GM12873 (cell line): ENCODE results near the gene KDELR1.
A peak's percentile ranks its signal among the peaks of the same experiment; 100 is the strongest.

ENCODE experiments used
- CTCF ChIP-seq: IDR thresholded peaks from 2 replicates; pipeline ENCODE4 v1.5.1; 2012; ENCODE audit warnings: low read depth, mild to moderate bottlenecking, moderate library complexity, low read length, control low read depth; ENCODE audit not compliant: insufficient read depth; ENCODE audit errors: missing control alignments

KDELR1 gene

GRCh38 chr19:48390188-48391099 is 907 bp downstream of the KDELR1 start:
- peak; percentile 56 for TF ChIP-seq CTCF

DNA sequence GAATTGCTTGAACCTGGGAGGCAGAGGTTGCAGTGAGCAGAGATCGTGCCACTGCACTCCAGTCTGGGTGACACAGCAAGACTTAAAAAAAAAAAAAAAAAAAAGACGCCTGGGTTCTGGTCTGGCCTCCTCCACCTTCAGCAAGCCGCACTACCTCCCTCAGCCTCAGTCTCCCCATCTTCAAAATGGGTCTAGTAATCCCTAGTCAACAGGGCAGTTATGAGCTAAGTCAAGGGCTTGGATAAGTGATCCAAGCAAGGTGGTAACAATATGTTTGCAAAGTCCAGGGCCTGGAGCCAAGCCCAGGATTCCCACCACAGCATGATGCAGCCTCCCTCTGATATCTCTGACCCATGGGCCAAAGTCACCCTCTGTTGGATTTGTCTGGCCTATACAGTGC is 4.4 kb downstream of the KDELR1 start:
- TF ChIP-seq CTCF: no peak

- no peak for TF ChIP-seq CTCF
These were observed 5.8 kb downstream of the KDELR1 start for GRCh38 chr19:48385461-48386087.

- TF ChIP-seq CTCF: no peak
These were observed 9.1 kb downstream of the KDELR1 start for GRCh38 chr19:48382286-48382685.

DNA sequence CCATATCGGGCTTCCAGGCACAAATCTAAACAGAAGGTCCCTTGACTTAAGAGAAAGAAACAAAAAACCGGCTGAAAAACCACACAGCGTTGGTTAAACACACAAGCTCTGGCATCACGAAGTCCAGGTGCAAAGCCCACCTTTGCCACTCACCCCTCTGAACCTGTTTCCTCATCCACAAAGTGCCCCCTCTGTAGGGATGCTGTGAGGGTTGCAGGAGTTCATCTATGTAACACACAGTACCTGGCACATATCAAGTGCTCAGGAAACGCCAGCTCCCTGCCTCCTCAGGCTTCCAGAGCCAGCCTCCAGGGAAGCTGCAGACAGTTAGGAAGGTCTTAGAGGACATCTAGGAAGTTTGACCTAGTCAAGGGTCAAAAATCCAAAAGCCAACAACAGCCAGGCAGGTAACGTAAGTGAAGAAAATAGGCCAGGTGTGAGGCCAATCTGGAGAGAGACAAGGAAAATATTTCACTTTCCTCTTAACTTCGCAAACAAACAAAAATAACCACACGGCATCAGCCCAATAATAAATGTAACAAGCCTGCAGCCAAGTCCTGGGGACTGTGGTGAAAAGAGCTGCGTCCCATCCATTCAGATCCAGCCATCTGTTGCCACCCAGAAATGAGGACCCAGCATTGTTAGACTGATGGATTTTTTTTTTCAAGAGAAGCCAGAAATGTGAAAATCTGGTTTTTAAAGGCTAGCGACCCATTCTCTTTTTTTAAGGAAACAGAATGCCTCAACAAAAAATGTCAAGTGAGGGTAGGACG is 10.0 kb downstream of the KDELR1 start:
- TF ChIP-seq CTCF: no peak

DNA sequence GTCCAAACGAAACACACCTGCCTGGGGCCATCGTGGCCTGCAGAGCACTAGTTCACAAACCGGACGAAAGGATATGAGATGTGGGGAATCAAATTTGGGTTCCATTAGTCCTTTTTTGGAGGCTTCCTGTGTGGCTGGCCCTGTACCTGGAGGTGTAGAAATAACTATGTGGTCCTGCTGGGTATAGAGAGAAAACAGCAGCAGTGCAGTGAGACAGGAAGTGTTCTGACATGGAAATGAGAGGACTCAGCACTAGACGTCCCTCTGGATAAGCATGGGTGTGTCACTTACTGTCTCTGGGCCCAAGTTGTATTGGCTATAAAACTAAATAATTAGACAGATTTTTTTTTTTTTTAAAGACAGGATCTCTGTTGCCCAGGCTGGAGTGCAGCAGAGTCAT is 12.3 kb downstream of the KDELR1 start:
- no peak for TF ChIP-seq CTCF

DNA sequence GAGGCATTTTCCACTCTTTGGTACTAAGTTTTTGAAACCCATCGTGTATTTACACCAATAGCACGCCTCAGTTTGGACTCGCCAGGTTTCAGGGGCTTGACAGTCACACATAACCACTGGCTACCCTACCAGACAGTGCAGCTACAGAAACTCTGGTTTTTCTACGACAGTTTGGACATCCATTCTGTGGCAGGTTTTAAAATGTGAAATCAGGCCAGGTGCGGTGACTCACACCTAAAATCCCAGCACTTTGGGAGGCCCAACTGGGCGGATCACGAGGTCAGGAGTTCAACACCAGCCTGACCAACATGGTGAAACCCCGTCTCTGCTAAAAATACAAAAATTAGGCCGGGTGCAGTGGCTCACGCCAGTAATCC is 13.2 kb downstream of the KDELR1 start:
- no peak for TF ChIP-seq CTCF
